K562 (cell line): ENCODE measurements around the gene ZNF774. TPM values are rescaled to one million over a fixed set of nuclear protein-coding genes. Genes with fewer than 3 reads are reported as not detected.

Source experiments
- ATAC-seq: fragments of 200-7000 bp; cut with Tn5 transposase; 3 replicates; pipeline ENCODE4 v1.9.1; 2020; ENCODE audit warnings: moderate library complexity
- BruUV-seq: library from RNA; stranded (reverse); fragments of 400-500 nt; replicated peaks from 2 replicates; lab custom pipeline; 2021; lab: Mats Ljungman, UMichigan
- CTCF ChIA-PET: fragments of 300-600 bp; formaldehyde crosslinking; extraction: SDS; loops from one replicate; lab custom pipeline; 2021; ENCODE audit warnings: low intra/inter-chr PET ratio; lab: Yijun Ruan, JAX
- POLR2A ChIA-PET: fragments of 300-600, 350-650 bp; sonication (Branson Sonifier 250); formaldehyde crosslinking; extraction: SDS; loops from one replicate; lab custom pipeline; 2021; ENCODE audit warnings: antibody characterized with exemption, inconsistent platforms; lab: Yijun Ruan, JAX
- DNase-seq, 4 experiments: peaks; one replicate each; pipeline versions ENCODE4 v3.0.0 to v3.0.0-alpha.2; 2011 to 2018; ENCODE audit warnings: low spot score in 3 of 4, mixed read lengths in 3 of 4; ENCODE audit errors: extremely low read depth in 1 of 4
- FAIRE-seq: peaks from 2 replicates; lab custom pipeline; 2011; peaks lifted over from hg19 to GRCh38; lab: Jason Lieb, UNC
- H2AFZ ChIP-seq: 2 replicates; pipeline ENCODE4 v1.6.0; 2011; ENCODE audit warnings: low read depth, low read length, control low read depth, inconsistent platforms
- H3K27ac ChIP-seq: fragments of 200-600 bp; 3 replicates; pipeline ENCODE4 v1.8.0; 2011; ENCODE audit warnings: low read depth, mild to moderate bottlenecking, control low read depth, inconsistent platforms, low read length, moderate library complexity, mixed read lengths; ENCODE audit errors: extremely low read depth
- H3K27me3 ChIP-seq, 2 experiments: fragments of 300-600 bp in 1 of 2; 2 replicates in 1 of 2; 3 replicates in 1 of 2; pipeline versions ENCODE4 v1.6.0 to v1.8.0; 2011; ENCODE audit warnings: inconsistent platforms in 2 of 2, low read length in 2 of 2, mild to moderate bottlenecking in 1 of 2, mixed read lengths in 1 of 2, moderate library complexity in 1 of 2; ENCODE audit not compliant: control insufficient read depth in 2 of 2, insufficient read depth in 2 of 2
- H3K36me3 ChIP-seq: fragments of 300-600 bp; 3 replicates; pipeline ENCODE4 v1.8.0; 2011; ENCODE audit warnings: mild to moderate bottlenecking, low read length, inconsistent platforms; ENCODE audit not compliant: control insufficient read depth, insufficient read depth
- H3K4me1 ChIP-seq, 2 experiments: fragments of 200-600 bp in 1 of 2; replicated peaks in 1 of 2; 2 replicates in 1 of 2; 3 replicates in 1 of 2; pipeline versions ENCODE4 v1.5.1 to v1.8.0; 2011; ENCODE audit warnings: inconsistent platforms in 2 of 2, low read length in 2 of 2, mild to moderate bottlenecking in 1 of 2, mixed read lengths in 1 of 2, moderate library complexity in 1 of 2; ENCODE audit not compliant: control insufficient read depth in 2 of 2, insufficient read depth in 2 of 2
- H3K4me2 ChIP-seq: 2 replicates; pipeline ENCODE4 v1.6.1; 2011; ENCODE audit warnings: low read length, control low read depth, inconsistent platforms, mixed read lengths; ENCODE audit not compliant: insufficient read depth
- H3K4me3 ChIP-seq: fragments of 200-600 bp; sonication (generic), shearing (Covaris generic); 2 replicates; pipeline ENCODE4 v1.5.1; 2016; ENCODE audit warnings: control low read depth, inconsistent platforms
- H3K79me2 ChIP-seq: fragments of 200-600 bp; 3 replicates; pipeline ENCODE4 v1.8.0; 2011; ENCODE audit warnings: low read length, inconsistent platforms; ENCODE audit not compliant: control insufficient read depth, insufficient read depth
- H3K9ac ChIP-seq, 2 experiments: 2 replicates each; pipeline versions ENCODE4 v1.6.0 to v1.6.1; 2011; ENCODE audit warnings: low read depth in 2 of 2, low read length in 2 of 2, control low read depth in 1 of 2, inconsistent platforms in 1 of 2, mild to moderate bottlenecking in 1 of 2, mixed read lengths in 1 of 2; ENCODE audit not compliant: insufficient read depth in 1 of 2
- H3K9me1 ChIP-seq: one replicate; pipeline ENCODE4 v1.6.0; 2011; ENCODE audit warnings: inconsistent platforms, mild to moderate bottlenecking, low read length, moderate library complexity; ENCODE audit not compliant: control insufficient read depth, insufficient read depth
- H3K9me3 ChIP-seq: replicated peaks from 2 replicates; pipeline ENCODE4 v1.5.1; 2011; ENCODE audit warnings: low read depth, low read length, inconsistent platforms; ENCODE audit not compliant: control insufficient read depth, insufficient read depth
- H4K20me1 ChIP-seq: replicated peaks from 2 replicates; pipeline ENCODE4 v1.6.1; 2011; ENCODE audit warnings: low read length, inconsistent platforms, mixed read lengths; ENCODE audit not compliant: control insufficient read depth, insufficient read depth
- BHLHE40 ChIP-seq: IDR thresholded peaks from 2 replicates; pipeline ENCODE4 v1.6.1; 2011; ENCODE audit warnings: low read length, improper control_type of control experiment
- KDM5B ChIP-seq: fragments of 200-600 bp; sonication (generic); IDR thresholded peaks from 2 replicates; pipeline ENCODE4 v1.6.1; 2012; ENCODE audit warnings: low read depth, mild to moderate bottlenecking, moderate library complexity, low read length, control low read depth, inconsistent platforms; ENCODE audit not compliant: insufficient replicate concordance
- RAD21 ChIP-seq, 2 experiments: fragments of 250-450 bp in 1 of 2; fragments of 450-650 bp in 1 of 2; sonication (Bioruptor Pico) in 1 of 2; formaldehyde crosslinking in 1 of 2; IDR thresholded peaks in 1 of 2; conservative IDR thresholded peaks in 1 of 2; 2 replicates each; pipeline versions ENCODE4 v1.4.0 to v1.8.0; 2020 to 2022; ENCODE audit warnings: mild to moderate bottlenecking in 2 of 2, moderate library complexity in 1 of 2
- RAD51 ChIP-seq: fragments of 450-650 bp; IDR thresholded peaks from 2 replicates; pipeline ENCODE4 v1.7.1; 2016; ENCODE audit warnings: low read depth, mild to moderate bottlenecking, borderline replicate concordance
- RBM25 ChIP-seq: fragments of 200-400 bp; formaldehyde crosslinking; IDR thresholded peaks from 2 replicates; pipeline ENCODE4 v1.6.1; 2018; ENCODE audit warnings: low read length, low read depth, moderate library complexity; ENCODE audit not compliant: severe bottlenecking
- SLC30A9 ChIP-seq: fragments of 250-450 bp; sonication (Bioruptor Pico); IDR thresholded peaks from 2 replicates; pipeline ENCODE4 v1.8.0; 2022; ENCODE audit warnings: mild to moderate bottlenecking, moderate library complexity
- USF1 ChIP-seq: sonication (generic); formaldehyde crosslinking; IDR thresholded peaks from 2 replicates; pipeline ENCODE4 v1.9.0; 2022; ENCODE audit warnings: mild to moderate bottlenecking, missing genetic modification reagents
- USF2 ChIP-seq: sonication (generic); formaldehyde crosslinking; IDR thresholded peaks from 2 replicates; pipeline ENCODE4 v1.5.0; 2020; ENCODE audit warnings: missing genetic modification reagents
- WGBS: fragments of 100-300 bp; shearing (Covaris generic); methylation state at CpG from one replicate; pipeline ENCODE4 v1.1.6; 2016; ENCODE audit warnings: low coverage, mixed read lengths; ENCODE audit not compliant: insufficient coverage; ENCODE audit errors: missing lambda C conversion rate; 5-methylcytosine and 5-hydroxymethylcytosine counted together
- in situ Hi-C: fragments of 300-500 bp; cut with MboI; formaldehyde crosslinking; loops from 4 replicates; pipeline ENCODE4 v1.15.0; 2018; ENCODE audit warnings: inconsistent platforms, mixed read lengths
- intact Hi-C: fragments of 100-400 bp; cut with micrococcal nuclease; formaldehyde crosslinking; loops from 2 replicates; pipeline ENCODE4 v1.14.2; 2022
- polyA plus RNA-seq, 8 experiments: library from polyadenylated mRNA; depleted of rRNA in 4 of 8; stranded (reverse) in 5 of 8; unstranded in 3 of 8; fragments of >200 nt; fragmentation: Nextera tagmentation in 2 of 8; fragmentation: Illumina TruSeq in 1 of 8; extraction: Ambion mirVana in 2 of 8; extraction: Trizol in 1 of 8; gene quantifications; 2 replicates each; pipeline versions ENCODE4 v1.2.1 to v1.2.3, GENCODE V29; 2011 to 2014; ENCODE audit warnings: inconsistent platforms in 1 of 8, missing spikeins in 1 of 8
- total RNA-seq, 7 experiments: library from RNA; depleted of rRNA in 6 of 7; stranded (reverse); fragments of >200 nt in 6 of 7; fragmentation: Illumina TruSeq in 2 of 7; extraction: Trizol in 2 of 7; gene quantifications; 2 replicates each; pipeline versions ENCODE4 v1.2.1 to v1.2.3, GENCODE V29; 2011 to 2021; ENCODE audit warnings: low replicate concordance in 1 of 7

ZNF774 gene
- total and polyA plus RNA-seq, 9 of the 15 experiments (the other 6 are each of a cell fraction or from before 2014, with no cell fraction given) = 0.32 to 2.0 (median 1.2) TPM

GRCh38 chr15:90344662-90345061, 7.4 kb upstream of the ZNF774 start:
- no peak overlapping the region for H2AFZ ChIP-seq
- no peaks in the 10 kb centered on the region for H3K36me3 ChIP-seq
- intact Hi-C loops = no loop called here
- peaks cover 0 to 3% of the 10 kb centered on the region in 2 experiments; a peak in 1 of 5 replicates for H3K27me3 ChIP-seq
- H3K4me1 ChIP-seq = no peaks in the 10 kb centered on the region; a peak in 1 of 5 replicates
- ChIA-PET CTCF (interaction anchor here (0.6 kb wide), 1 partner anchor 9 kb away, joined by 4 read pairs; no protein-coding TSS in a partner anchor), POLR2A (interaction anchor here (0.6 kb wide), 2 partner anchors 20 to 49 kb away, joined by 3 read pairs; no protein-coding TSS in a partner anchor)
- in situ Hi-C loops = no loop called here
- H3K9me1 ChIP-seq = no peaks in the 10 kb centered on the region
- no peaks in the 10 kb centered on the region for H3K9me3 ChIP-seq
- no peak overlapping the region for H3K4me3 ChIP-seq
- 7% methylated on average over 1 of the region's 1 CpG for WGBS
- BruUV-seq = no TSS peak
- H3K27ac ChIP-seq = no peak overlapping the region
- FAIRE-seq = no peak
- no peak for TF ChIP-seq RBM25
- no peak for TF ChIP-seq RAD21 (CRISPR knock-in tag; conservative IDR thresholded peaks at IDR 0.05 in 1 of 2, IDR thresholded peaks at IDR 0.05 in 1 of 2)
- TF ChIP-seq SLC30A9 (CRISPR knock-in tag) = no peak
- TF ChIP-seq, all 486 proteins: peak for 0
- H3K4me2 ChIP-seq = no peak overlapping the region
- DNase-seq = no peak
- no peaks in the 10 kb centered on the region for H4K20me1 ChIP-seq
- no peaks in the 10 kb centered on the region for H3K79me2 ChIP-seq
- ATAC-seq = no peak
- H3K9ac ChIP-seq = no peak overlapping the region

GRCh38 chr15:90345857-90346256, 6.2 kb upstream of the ZNF774 start:
- BruUV-seq = no TSS peak
- 0% methylated on average over 2 of the region's 2 CpGs for WGBS
- no peaks in the 10 kb centered on the region for H3K9me1 ChIP-seq
- H3K4me3 ChIP-seq = no peak overlapping the region
- CTCF ChIA-PET = interaction anchor here (0.6 kb wide), 1 partner anchor 184 kb away, joined by 3 read pairs; the partner anchor contains the start of gene CRTC3
- no peaks in the 10 kb centered on the region for H3K4me1 ChIP-seq
- H3K79me2 ChIP-seq = no peaks in the 10 kb centered on the region
- no peaks in the 10 kb centered on the region for H4K20me1 ChIP-seq
- ATAC-seq (peak; percentile 51; the same call in 2 of the 3 replicates), FAIRE-seq (peak; percentile 60), DNase-seq (no peak)
- no peak overlapping the region for H3K4me2 ChIP-seq
- POLR2A ChIA-PET = interaction anchor here (0.7 to 1.4 kb wide), 6 partner anchors 11 to 136 kb away, joined by 3 to 6 read pairs (median 3); partner anchors contain the start of gene IQGAP1
- TF ChIP-seq RAD51 (peak; percentile 44; the same call in 1 of the 2 replicates), BHLHE40 (peak; percentile 67), USF1 (CRISPR knock-in tag) (peak; percentile 82), KDM5B (no peak), USF2 (peak; percentile 40)
- peaks cover 0 to 3% of the 10 kb centered on the region in 2 experiments; a peak in 1 of 5 replicates for H3K27me3 ChIP-seq
- no peak overlapping the region for H3K27ac ChIP-seq
- no peaks in the 10 kb centered on the region for H3K36me3 ChIP-seq
- no peak overlapping the region for H3K9ac ChIP-seq
- H2AFZ ChIP-seq = no peak overlapping the region
- in situ Hi-C loops = no loop called here
- intact Hi-C loops = no loop called here
- no peaks in the 10 kb centered on the region for H3K9me3 ChIP-seq
